DND-41 (cell line): ENCODE results near the gene WDR43.

Experiments
- CTCF ChIP-seq: IDR thresholded peaks from 2 replicates; pipeline ENCODE4 v1.5.1; 2012; ENCODE audit warnings: borderline replicate concordance, low read length, moderate library complexity, mild to moderate bottlenecking; ENCODE audit not compliant: poor library complexity, severe bottlenecking; ENCODE audit errors: extremely low read depth
- EZH2 ChIP-seq: IDR thresholded peaks from 3 replicates; pipeline ENCODE4 v1.6.1; 2012; ENCODE audit warnings: borderline replicate concordance, low read depth, mild to moderate bottlenecking, moderate library complexity, low read length, inconsistent platforms; ENCODE audit not compliant: severe bottlenecking

GRCh38 chr2:28901202-28901601 lies 6.7 kb downstream of the WDR43 start:
- TF ChIP-seq CTCF: no peak
- TF ChIP-seq EZH2: no peak
